Muscle of leg (tissue), 11 donors: ENCODE measurements around the gene C19orf12. TPM values are rescaled to one million over a fixed set of nuclear protein-coding genes. Genes with fewer than 3 reads are reported as not detected.
A peak's percentile ranks its signal among the peaks of the same experiment; 100 is the strongest.

Experiments
- DNase-seq: peaks from one replicate; pipeline ENCODE4 v3.0.0; 2013
- H3K27ac ChIP-seq: one replicate; pipeline ENCODE4 v1.5.1; 2013; ENCODE audit warnings: mild to moderate bottlenecking, low read length, control low read depth
- H3K27me3 ChIP-seq: one replicate; pipeline ENCODE4 v1.6.1; 2013; ENCODE audit warnings: low read length; ENCODE audit not compliant: control insufficient read depth, insufficient read depth
- H3K36me3 ChIP-seq: one replicate; pipeline ENCODE4 v1.6.1; 2013; ENCODE audit warnings: low read length; ENCODE audit not compliant: control insufficient read depth, insufficient read depth
- H3K4me1 ChIP-seq: one replicate; pipeline ENCODE4 v1.6.1; 2013; ENCODE audit warnings: low read length; ENCODE audit not compliant: control insufficient read depth, insufficient read depth
- H3K4me3 ChIP-seq: one replicate; pipeline ENCODE4 v1.5.1; 2013; ENCODE audit warnings: low read length, control low read depth
- H3K9me3 ChIP-seq: replicated peaks from 2 replicates; pipeline ENCODE4 v1.6.1; 2013; ENCODE audit warnings: low read depth, low read length; ENCODE audit not compliant: control insufficient read depth
- WGBS: methylation state at CpG from one replicate; pipeline ENCODE4 v1.1.5; 2013; ENCODE audit warnings: missing lambda C conversion rate; ENCODE audit not compliant: insufficient coverage; 5-methylcytosine and 5-hydroxymethylcytosine counted together
- polyA plus RNA-seq, 8 donors: library from polyadenylated mRNA; unstranded; fragments of 120-200 nt; gene quantifications; one replicate each; pipeline versions ENCODE4 v1.2.1 to v1.2.3, GENCODE V29; 2013; ENCODE audit warnings: inconsistent platforms in 1 of 8, low replicate concordance in 1 of 8; ENCODE audit not compliant: insufficient read length in 8 of 8, insufficient read depth in 1 of 8
- total RNA-seq: library from RNA; stranded (reverse); fragments of 120-200 nt; gene quantifications from one replicate; pipeline ENCODE4 v1.2.4, GENCODE V29; 2013

Gene C19orf12
- total and polyA plus RNA-seq, 9 donors, result 21.6 to 28.7 (median 25.6) TPM

DNA sequence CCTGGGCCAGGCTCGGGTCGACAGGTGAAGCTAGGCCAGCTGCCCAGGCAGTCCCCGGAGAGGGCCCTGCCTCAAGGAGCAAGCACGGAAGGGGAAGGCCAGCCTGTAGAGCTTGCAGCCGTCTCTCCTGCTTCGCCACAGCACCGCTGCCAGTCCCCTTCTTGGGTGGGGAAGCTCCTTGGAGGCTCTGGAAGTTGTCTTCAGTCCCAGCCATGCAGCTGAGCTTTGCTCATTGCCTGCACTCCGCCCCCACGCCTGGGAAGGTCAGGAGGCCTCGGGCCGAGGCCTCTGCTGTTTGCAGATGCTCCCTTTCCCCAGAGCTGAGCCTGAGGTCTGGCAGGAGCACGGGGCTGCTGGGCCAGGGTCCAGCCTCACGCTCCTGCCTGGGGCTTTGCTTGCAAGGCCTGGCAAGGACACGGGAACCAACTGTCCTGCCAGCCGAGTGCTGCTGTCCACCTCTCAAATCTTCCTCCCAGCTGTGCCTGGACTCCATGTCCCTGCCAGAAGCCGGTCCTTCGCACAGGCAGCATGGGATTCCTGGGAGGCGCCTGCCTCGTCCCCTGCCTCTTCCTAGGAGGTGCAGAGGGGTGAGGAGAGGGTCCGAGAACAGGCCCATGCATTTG is 36.5 kb downstream of the C19orf12 start:
- no peaks in the 10 kb centered on the region for H3K27me3 ChIP-seq
- peak overlapping the region; percentile 65 for H3K27ac ChIP-seq
- peak; percentile 90 for DNase-seq
- peaks cover 5% of the 10 kb centered on the region for H3K36me3 ChIP-seq
- H3K9me3 ChIP-seq, result no peaks in the 10 kb centered on the region
- H3K4me1 ChIP-seq, result peaks cover 60% of the 10 kb centered on the region
- WGBS, result 20% methylated on average over 15 of the region's 20 CpGs
- H3K4me3 ChIP-seq, result no peak overlapping the region

GRCh38 chr19:29677001-29677817 is 37.9 kb downstream of the C19orf12 start:
- H3K9me3 ChIP-seq, result no peaks in the 10 kb centered on the region
- H3K36me3 ChIP-seq, result peaks cover 5% of the 10 kb centered on the region
- peak; percentile 68 for DNase-seq
- peaks cover 56% of the 10 kb centered on the region for H3K4me1 ChIP-seq
- H3K4me3 ChIP-seq, result no peak overlapping the region
- peak overlapping the region; percentile 3 for H3K27ac ChIP-seq
- no peaks in the 10 kb centered on the region for H3K27me3 ChIP-seq
- WGBS, result 54% methylated on average over 20 of the region's 23 CpGs

GRCh38 chr19:29676586-29676985 is 38.5 kb downstream of the C19orf12 start:
- peaks cover 56% of the 10 kb centered on the region for H3K4me1 ChIP-seq
- no peak for DNase-seq
- WGBS, result 78% methylated on average over 6 of the region's 8 CpGs
- H3K9me3 ChIP-seq, result no peaks in the 10 kb centered on the region
- H3K36me3 ChIP-seq, result peaks cover 5% of the 10 kb centered on the region
- no peak overlapping the region for H3K27ac ChIP-seq
- H3K4me3 ChIP-seq, result no peak overlapping the region
- no peaks in the 10 kb centered on the region for H3K27me3 ChIP-seq

GRCh38 chr19:29675650-29676186 is 39.3 kb downstream of the C19orf12 start:
- H3K9me3 ChIP-seq, result no peaks in the 10 kb centered on the region
- 64% methylated on average over 11 of the region's 13 CpGs for WGBS
- peaks cover 5% of the 10 kb centered on the region for H3K36me3 ChIP-seq
- DNase-seq, result no peak
- H3K4me1 ChIP-seq, result peaks cover 49% of the 10 kb centered on the region
- H3K27me3 ChIP-seq, result no peaks in the 10 kb centered on the region
- no peak overlapping the region for H3K27ac ChIP-seq
- H3K4me3 ChIP-seq, result no peak overlapping the region

DNA sequence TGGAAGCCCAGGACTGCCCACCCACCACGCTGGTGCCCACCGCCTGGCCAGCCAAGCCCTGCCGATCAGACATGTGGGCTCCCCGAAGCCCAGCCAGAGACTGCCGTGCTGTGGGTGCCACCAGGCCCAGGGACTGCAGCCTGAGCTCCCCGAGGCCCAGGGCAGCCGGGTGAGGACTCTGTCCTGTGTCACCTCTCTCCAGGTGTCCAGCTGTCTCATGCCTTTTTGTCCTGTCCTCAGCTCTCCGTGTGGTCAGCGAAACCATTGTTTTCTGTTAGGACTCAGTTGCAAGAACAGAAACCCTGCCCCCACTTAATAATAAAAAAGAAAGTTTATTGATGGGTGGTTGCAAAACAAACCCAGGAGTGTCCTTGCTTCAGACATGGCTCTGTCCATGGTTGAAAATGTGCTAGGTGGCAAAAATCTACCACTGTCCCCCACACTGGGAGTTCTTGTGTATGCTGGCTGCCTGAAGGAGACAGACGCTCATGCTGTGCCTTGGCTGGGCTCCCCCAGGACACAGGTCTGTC is 39.9 kb downstream of the C19orf12 start:
- H3K27me3 ChIP-seq, result no peaks in the 10 kb centered on the region
- DNase-seq, result no peak
- H3K4me3 ChIP-seq, result no peak overlapping the region
- 86% methylated on average over 8 of the region's 10 CpGs for WGBS
- peaks cover 5% of the 10 kb centered on the region for H3K36me3 ChIP-seq
- no peaks in the 10 kb centered on the region for H3K9me3 ChIP-seq
- H3K4me1 ChIP-seq, result peaks cover 44% of the 10 kb centered on the region
- no peak overlapping the region for H3K27ac ChIP-seq

- Histone ChIP-seq H3K36me3 (peaks cover 5% of the 10 kb centered on the region), H3K4me1 (peaks cover 41% of the 10 kb centered on the region), H3K27me3 (no peaks in the 10 kb centered on the region), H3K27ac (no peak overlapping the region), H3K4me3 (no peak overlapping the region), H3K9me3 (no peaks in the 10 kb centered on the region)
- WGBS, result 91% methylated on average over 34 of the region's 34 CpGs
- no peak for DNase-seq
These were observed 40.5 kb downstream of the C19orf12 start for GRCh38 chr19:29674374-29675119.

DNA sequence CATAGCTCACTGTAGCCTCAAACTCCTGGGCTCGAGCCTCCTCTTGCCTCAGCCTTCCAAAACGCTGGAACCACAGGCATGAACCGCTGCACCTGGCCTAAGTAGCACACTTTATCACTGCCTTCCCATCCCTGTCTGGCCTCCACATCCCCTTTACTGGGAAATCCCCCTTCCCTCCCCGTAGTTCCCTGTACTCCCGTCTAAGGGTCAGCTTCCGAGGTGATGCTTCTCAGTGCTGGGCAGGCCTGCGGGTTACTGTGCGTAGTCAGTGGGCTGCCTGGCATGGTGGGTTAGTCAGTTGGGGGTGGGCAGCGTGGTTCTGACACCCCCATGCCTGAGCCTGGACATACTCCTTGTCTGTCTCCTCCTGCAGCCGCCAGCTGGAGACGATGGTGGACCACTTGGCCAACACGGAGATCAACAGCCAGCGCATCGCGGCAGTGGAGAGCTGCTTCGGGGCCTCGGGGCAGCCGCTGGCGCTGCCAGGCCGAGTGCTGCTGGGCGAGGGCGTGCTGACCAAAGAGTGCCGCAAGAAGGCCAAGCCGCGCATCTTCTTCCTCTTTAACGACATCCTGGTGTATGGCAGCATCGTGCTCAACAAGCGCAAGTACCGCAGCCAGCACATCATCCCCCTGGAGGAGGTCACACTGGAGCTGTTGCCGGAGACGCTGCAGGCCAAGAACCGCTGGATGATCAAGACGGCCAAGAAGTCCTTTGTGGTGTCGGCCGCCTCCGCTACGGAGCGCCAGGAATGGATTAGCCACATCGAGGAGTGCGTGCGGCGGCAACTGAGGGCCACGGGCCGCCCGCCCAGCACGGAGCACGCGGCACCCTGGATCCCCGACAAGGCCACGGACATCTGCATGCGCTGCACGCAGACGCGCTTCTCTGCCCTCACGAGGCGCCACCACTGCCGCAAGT is 41.4 kb downstream of the C19orf12 start:
- Histone ChIP-seq H3K27me3 (peaks cover 3% of the 10 kb centered on the region), H3K36me3 (peaks cover 9% of the 10 kb centered on the region), H3K9me3 (no peaks in the 10 kb centered on the region), H3K4me1 (peaks cover 38% of the 10 kb centered on the region), H3K4me3 (no peak overlapping the region), H3K27ac (no peak overlapping the region)
- no peak for DNase-seq
- whole genome bisulfite sequencing, result 94% methylated on average over 52 of the region's 57 CpGs

DNA sequence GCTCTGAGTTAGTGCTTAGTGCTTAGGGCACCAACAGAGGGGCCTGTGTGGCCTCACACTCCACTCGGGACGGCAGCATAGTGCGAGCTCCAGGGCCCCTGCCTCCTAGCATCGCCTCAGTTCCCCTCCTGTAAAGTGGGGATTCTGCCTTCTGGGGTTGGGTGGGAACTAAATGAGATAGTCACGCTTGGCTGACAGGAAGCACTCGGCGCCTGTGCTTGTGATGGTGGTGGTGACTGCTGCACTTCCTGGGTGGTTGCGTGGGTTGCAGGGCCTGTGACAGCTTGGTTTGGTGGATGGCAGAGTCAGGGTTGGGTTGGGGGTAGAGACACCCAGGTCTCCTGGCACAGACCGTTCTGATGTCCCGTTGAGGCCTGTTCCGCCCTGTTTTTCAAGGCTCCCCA is 42.1 kb downstream of the C19orf12 start:
- Histone ChIP-seq H3K36me3 (peaks cover 9% of the 10 kb centered on the region), H3K9me3 (no peaks in the 10 kb centered on the region), H3K4me1 (peaks cover 30% of the 10 kb centered on the region), H3K4me3 (no peak overlapping the region), H3K27ac (no peak overlapping the region), H3K27me3 (peaks cover 3% of the 10 kb centered on the region)
- WGBS, result 83% methylated on average over 10 of the region's 11 CpGs
- no peak for DNase-seq

DNA sequence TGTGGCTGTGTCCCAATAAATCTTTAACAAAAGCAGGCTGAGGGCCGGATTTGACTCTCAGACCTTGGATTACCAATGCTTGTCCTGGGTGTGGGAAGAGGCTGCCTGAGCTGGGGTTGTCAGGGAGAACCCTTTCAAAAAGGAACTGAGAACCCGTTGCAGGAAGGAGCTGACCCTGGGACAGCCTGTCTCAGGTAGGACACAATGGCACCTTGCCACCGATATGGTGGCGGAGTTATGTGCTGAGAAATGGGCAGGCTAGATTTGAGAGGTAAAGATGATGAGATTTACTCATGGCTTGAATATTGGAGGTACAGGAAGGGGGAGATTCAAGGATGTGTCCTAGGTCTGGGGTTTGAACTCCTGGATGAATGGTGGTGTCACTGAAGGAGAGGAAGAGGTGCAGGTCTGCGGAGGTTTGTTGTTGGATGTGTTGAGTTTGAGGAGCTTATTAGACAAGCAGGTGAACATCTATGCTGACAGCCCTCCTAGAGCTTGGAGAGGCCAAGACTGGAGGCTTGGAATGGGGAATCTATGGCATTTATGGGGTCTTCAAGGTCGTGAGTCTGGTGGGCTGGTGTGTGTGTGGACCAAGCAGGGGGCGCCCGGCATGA is 42.6 kb downstream of the C19orf12 start:
- Histone ChIP-seq H3K4me3 (no peak overlapping the region), H3K36me3 (peaks cover 9% of the 10 kb centered on the region), H3K4me1 (peaks cover 27% of the 10 kb centered on the region), H3K27ac (no peak overlapping the region), H3K9me3 (no peaks in the 10 kb centered on the region), H3K27me3 (peaks cover 3% of the 10 kb centered on the region)
- WGBS, result 83% methylated on average over 8 of the region's 8 CpGs
- DNase-seq, result no peak
